ENCODE measurements around the gene EFEMP2.
"Not testable (repeated sequence)": the region's sequence is repeated elsewhere in the genome, so short reads cannot be mapped to it uniquely, and the experiment has no call there.

EFEMP2 gene

DNA sequence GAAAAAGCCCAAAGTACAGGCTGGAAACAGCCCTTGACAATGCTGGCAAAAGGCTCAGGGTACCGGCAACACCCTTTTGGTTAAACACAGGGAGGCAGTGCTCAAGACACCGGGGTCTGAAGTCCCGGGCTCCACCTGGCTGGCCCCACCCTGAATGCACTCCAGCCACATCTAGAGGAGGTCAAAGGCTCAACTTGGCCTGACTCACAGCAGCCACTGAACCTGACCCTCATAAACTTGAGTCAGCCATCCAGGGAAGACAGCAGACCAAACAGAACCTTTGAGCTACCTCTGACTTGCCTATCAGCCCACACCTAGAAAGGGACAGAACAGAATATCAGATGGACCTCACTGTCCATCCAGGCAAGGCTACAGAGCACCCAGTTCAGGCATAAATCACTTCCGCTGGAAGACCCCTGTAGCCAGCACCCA, 18.4 kb downstream of the EFEMP2 start:
- DNase-seq = no peak

DNA sequence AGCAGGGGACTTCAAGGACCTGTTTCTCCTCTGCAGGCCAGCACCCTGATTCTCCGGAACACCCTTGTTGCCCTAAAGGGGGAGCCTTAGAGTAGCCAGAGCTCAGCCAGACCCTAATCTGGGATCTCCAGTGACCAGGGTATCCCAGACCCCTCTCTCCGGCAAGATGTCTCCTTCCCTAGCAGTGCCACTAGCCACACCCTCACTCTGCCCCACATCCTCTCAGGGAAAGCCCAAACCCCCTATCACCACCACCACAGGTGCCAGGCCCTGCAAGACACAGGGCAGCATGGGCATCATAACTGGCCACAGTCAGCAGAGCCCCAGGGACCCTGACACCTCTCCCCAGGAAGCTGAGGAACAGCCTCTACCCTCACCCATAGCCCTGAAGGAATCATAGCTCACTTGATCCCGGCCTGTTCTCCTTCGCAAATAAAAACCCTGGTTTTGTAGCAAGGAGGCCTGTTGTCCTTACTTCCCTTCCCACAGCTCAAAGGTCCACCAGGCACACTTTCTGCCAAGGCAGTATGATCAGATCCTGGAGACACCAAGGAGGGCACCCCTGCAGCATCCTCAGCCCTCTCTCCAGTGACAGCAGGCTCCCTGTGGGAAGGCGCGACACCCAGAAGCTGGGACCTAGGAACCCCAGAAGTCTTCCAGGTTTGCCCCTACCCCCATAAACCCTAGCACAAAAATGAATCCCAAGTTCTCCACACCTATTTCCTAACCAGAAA, 19.2 kb downstream of the EFEMP2 start:
- no peak for DNase-seq

DNA sequence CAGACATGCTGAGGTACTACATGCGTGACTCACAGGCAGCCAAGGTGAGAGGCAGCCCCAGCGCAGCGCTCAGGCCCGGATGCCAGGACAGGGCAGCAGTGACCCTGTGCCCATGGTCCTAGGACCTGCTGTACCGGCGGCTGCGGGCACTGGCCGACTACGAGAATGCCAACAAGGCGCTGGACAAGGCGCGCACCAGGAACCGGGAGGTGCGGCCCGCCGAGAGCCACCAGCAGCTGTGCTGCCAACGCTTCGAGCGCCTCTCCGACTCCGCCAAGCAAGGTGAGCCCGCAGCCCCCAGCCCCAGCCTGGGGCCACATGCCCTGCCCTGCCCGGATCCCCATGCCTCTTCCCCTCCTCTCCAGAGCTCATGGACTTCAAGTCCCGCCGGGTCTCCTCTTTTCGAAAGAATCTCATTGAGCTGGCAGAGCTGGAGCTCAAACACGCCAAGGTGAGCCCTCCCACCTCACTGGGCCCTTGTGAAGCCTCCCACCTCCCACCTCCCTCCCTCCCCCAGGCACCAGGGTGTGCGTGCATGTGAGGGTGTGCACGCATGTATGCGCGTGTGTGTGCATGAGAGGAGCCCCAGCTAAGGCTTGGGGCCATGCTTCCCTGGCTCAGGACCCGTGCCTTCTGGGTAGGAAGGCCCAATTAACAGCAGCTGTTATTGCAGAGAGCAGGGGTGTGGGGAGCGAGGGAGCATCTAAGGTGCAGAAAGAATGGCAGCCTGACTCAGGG, 19.9 kb downstream of the EFEMP2 start:
- DNase-seq = no peak

DNA sequence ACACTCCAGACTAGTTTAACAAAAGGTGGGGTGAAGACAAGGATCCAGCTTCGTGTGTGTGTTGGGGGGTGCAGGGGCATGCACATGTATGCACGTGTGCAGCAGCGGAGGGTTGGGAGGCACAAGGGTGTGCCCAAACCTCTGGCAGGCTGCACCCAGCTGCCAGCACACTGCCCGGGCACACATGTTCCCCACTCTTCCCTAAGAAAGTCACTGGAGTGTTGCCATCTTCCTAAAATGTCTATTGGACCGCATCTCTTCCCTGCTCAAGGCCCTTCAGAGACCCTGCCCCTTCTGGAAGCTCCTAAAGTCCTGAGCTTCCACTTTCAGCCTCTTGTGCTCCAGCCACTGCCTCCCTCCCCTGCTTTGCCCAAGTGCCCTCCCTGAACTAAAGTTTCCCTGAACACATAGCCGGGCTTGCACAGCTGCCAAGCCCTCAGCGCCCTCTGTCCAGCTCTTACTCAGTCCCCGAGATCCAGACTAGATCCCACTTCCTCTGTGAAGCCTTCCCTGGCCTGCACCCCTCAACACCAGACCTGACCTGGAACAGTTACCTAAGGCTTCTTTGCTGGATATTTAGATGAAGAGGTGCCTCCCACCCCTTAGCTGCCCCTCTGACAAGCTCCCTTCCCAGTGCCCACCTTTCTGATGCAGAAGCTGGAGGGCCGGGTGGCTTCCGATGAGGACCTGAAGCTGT, 20.6 kb downstream of the EFEMP2 start:
- DNase-seq = no peak

DNA sequence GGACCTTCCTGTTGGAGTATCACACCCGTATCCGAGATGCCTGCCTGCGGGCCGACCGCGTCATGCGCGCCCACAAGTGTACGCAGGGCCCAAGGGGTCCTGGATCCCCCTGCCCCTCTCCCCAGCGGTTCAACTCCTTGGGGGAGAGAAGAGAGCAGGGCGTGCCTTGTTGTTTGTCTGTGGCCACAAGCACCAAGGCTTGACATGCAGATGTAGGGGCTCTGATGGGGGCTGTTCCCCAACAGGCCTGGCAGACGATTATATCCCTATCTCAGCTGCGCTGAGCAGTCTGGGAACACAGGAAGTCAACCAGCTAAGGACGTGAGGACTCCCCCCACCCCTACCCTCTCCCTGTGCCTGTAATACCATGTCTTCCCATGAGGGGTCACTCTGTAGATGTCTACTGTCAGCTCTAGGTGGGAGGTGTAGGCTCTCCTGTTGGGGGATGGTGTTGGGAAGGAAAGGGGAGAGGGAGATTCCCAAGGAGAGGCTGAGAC, 21.5 kb downstream of the EFEMP2 start:
- DNase-seq = peak; percentile 31

DNA sequence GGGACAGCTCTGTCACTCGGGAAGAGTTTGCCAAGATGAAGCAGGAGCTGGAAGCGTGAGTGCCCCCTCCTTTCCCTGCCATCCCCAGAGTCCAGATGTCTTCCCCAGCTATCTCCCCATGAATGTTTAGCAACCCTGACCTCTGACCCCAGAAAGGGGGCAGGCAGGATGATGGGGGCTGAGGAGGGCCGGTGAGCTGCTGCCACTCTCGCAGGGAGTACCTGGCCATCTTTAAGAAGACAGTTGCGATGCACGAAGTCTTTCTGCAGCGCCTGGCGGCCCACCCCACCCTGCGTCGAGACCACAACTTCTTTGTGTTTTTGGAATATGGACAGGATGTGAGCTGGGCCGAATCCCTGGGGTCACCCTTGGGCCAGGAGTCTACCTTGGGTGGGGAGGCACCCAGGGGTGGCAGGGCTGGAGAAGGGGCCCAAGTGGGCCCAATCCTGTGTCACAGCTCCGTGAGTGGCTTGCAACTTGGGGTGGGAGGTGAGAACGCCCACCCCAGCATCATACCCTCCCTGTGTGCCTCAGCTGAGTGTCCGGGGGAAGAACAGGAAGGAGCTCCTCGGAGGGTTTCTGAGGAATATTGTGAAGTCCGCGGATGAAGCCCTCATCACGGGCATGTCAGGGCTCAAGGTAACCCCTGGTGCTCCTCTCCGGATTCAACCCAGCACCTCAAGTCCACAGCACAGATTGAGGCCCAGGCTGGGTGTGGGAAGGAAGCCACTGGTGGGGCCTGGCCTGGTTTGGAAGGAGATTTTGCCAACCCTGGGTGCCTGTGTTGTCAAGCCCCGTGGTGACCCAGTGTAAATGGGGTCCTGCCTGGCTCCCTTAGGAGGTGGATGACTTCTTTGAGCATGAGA, 22.1 kb downstream of the EFEMP2 start:
- DNase-seq = no peak

DNA sequence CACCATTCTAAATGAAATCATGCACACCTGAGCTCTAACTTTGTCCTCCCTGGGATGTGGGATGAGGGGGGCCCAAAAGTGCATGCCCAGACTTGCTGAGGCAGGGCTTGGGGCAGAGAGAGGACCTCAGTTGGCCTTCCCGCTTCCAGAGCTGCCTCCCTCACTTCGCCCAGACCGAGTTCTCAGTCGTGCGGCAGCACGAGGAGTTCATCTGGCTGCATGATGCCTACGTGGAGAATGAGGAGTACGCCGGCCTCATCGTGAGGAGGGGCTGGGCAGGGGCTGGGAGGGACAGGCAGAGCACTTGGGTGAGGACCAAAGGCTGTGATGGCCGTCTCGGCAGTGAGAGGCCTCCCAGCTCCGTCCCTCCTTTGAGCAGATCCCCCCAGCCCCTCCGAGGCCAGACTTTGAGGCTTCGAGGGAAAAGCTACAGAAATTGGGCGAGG, 22.8 kb downstream of the EFEMP2 start:
- no peak for DNase-seq

DNA sequence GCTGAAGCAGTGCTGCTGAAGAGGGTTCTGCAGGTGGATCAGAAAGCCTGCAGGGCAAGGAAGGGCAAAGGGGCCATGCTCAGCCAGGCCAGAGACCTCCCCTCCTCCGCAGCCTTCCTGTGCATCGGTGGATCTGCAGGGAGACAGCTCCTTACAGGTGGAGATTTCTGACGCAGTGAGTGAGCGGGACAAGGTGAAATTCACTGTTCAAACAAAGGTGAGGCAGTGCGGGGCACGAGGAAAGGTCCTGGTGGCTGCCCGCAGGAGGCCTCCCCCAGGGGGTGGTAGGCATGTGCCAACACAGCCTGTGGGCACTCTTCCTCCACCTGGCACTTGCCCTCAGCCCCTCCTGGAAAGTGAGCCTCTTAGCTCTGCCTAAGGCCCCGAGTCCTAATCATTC, 23.2 kb downstream of the EFEMP2 start:
- DNase-seq = no peak

DNA sequence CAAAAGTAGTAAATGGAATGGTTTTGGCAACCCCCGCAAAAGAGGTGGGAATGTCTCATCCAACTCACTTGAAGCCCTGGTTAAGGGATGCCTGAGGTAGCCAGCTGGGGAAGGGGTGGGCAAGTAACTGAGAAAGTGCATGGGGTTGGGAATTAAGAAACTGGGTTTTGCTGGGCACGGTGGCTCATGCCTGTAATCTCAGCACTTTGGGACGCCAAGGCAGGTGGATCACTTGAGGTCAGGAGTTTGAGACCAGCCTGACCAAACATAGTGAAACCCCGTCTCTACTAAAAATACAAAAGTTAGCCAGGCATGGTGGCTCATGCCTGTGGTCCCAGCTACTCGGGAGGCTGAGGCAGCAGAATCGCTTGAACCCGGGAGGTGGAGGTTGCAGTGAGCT, 23.9 kb downstream of the EFEMP2 start:
- not testable (repeated sequence) for DNase-seq

DNA sequence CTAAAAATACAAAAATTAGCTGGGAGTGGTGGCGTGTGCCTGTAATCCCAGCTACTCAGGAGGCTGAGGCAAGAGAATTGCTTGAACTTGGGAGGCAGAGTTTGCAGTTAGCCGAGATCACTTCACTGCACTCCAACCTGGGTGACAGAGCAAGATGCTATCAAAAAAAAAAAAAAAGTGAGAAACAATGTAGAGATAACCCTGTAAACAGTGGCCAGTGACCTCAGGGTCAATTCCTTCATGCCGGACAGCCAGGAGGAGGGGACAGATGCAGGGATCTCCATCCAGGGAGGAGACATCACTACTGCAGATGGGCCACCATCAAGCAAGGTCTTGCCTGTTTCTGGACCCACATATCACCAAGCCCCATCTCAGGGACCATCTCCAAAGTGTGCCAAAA, 24.9 kb downstream of the EFEMP2 start:
- no peak for DNase-seq

DNA sequence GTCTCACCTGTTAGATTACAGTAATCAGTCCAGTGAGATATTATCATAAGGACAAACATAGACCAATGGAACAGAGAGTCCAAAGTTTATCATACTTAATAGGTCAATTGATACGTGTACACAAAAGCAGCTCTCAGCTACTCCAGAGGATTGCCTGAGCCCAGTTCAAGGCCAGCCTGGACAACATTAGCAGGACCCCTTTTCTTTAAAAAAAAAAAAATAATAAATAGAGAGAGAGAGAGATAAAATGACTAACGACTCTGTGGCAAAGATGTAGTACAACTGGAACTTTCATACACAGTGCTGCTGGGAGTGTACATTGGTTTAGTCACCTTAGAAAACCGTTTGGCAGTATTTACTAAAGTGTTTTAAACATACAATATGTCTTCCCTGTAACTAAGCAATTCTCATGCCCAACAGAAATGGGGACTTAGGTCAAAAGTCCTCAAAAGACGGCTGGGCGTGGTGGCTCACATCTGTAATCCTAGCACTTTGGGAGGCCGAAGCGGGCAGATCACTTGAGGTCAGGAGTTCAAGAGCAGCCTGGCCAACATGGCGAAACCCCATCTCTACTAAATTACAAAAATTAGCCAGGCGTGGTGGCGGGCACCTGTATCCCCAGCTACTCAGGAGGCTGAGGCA, 28.2 kb downstream of the EFEMP2 start:
- DNase-seq = no peak

DNA sequence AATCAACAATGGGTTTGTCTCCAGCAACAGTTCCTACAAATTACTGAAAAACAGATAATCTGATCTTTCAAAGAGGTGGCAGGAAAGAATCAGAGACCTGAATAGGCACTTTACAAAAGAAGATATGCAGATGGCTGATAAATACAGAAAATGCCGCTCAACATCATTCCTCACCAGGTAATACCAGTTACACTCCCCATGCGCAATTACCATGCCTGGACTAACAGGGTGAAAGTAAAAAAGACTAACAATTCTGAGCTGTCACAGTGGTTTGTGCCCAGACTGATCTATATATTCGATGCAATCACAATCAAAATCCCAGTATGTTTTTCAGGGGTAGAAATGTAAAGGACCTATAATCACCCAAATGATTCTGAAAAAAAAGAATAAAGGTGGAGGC, 28.8 kb downstream of the EFEMP2 start:
- DNase-seq = no peak

DNA sequence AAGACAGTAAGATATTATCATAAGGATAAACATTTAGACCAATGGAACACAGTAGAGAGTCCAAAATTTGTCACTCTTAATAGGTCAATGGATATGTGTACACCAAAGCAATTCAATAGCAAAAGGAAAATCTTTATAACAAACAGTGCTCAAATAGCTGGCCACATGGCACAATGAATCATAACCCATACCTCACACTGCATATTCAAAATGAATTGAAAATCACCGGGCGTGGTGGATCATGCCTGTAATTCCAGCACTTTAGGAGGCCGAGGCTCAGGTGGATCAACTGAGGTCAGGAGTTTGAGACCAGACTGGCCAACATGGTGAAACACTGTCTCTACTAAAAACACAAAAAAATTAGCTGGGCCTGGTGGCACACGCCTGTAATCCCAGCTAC, 30.5 kb downstream of the EFEMP2 start:
- no peak for DNase-seq

DNA sequence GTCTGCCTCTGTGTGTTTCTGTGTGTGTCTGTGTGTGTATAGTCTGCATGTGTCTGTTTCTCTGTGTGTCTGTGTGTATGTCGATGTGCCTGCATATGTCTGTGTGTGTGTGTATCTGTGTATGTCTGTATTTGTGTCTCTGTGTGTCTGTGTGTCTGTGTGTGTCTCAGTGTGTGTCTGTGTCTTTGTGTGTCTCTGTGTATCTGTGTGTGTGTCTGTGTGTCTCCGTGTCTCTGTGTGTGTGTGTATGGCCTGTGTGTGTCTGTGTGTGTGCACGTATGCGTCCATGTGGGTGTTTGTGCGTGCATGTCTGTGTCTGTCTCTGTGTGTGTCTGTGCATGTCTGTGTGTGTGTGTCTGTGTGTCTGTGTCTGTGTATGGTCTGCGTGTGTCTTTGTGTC, 38.4 kb downstream of the EFEMP2 start:
- no peak for DNase-seq

DNA sequence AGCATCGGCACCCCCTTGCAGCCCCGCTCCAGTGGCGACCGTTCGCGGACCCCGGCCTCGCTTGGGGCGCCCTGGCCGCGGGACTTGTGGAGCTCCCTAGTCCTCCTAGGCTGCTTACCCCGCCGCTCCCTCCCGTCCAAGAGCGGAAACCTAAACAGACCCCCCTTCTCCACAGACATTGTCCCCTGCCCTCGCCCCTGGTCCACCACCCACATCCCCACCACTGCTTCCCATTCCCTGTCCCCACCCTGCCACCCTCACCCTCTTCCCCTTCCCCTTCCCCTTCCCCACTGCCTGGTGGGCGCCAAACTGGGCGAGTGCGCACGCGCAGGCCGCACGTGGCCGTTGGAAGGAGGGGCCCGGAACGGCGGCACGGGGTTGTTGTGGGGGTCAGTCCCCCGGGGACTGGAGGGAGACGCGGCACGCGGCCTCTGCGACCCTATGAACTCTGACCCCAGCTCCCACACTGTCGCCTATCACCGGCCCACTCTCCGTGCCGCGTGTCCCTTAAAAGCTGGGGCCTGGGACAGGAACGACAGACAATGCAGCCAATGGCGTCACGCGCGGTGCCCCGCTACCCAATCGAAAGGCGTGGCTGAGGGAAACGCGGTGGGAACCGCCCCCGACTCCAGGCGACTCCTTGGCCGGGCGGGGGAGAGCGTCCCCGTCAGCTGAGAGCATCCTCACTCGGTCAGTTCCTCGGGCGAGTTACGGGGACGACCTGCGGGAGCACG, 39.1 kb downstream of the EFEMP2 start, which contains the start of gene SNX32:
SNX32 (plus strand) TSS at position 667 of the 734 bp plus-strand sequence. CDS start 103 bp downstream, outside the sequence.
- peak; percentile 97 for DNase-seq

DNA sequence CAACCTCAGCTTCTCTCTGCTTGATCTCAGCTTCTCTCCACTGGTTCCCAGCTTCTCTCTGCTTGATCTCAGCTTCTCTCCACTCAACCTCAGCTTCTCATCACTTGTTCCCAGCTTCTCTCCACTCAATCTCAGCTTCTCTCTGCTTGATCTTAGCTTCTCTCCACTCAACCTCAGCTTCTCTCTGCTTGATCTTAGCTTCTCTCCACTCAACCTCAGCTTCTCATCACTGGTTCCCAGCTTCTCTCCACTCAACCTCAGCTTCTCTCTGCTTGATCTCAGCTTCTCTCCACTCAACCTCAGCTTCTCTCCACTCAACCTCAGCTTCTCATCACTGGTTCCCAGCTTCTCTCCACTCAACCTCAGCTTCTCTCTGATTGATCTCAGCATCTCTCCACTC, 40.4 kb downstream of the EFEMP2 start:
- not testable (repeated sequence) for DNase-seq

DNA sequence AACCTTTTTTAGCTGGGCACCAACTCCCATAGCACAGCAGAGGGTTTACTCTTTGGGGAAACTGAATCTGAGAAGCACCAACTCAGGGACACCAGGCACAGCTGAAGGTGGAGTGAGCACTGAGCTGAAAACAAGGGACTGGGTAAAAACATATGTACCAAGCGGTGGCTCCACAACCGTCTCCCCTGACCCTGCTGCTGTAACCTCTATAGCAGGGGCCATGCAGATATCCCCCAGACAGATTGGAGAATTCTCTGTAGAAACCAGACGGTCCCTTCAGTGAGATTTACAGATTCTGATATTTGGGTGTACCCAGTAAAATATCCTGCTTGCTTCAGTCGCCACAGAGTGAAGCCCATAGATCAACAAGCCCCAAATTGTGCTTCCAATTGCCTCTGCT, 43.1 kb downstream of the EFEMP2 start:
- DNase-seq = no peak

DNA sequence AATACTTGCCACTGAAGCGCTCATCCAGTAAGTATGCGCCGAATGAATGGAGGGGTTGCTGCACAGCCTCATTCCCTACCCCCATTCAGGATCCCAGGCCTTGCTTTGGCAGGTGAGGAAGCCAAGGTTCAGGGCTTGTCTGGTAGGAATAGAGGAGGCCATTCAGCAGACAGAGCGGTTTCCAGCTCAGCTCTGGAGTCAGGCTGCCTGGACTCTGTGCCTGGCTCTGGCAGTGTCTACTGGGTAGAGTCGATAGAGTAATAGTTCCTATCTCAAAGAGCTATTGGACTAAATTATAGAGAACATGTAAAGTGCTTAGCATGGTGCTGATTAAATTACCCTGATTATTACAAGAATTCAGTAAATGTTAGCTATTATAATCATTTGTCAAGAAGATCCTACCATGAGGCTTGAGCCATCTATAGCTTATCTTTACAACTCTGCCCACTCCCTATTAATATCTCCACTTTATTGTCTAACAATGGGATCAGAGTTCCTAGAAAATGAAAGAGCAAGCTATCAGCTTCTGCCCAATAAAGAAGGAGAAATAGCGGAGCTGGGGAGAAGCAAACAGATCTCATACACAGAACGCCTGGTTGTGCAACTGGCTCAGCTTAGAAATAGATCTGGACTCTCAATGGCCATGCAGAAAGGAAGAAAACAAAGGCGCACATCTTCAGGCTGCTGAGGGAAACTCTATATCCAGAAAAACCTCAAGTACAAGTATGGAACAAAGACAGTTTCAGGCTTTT, 45.4 kb downstream of the EFEMP2 start:
- no peak for DNase-seq

DNA sequence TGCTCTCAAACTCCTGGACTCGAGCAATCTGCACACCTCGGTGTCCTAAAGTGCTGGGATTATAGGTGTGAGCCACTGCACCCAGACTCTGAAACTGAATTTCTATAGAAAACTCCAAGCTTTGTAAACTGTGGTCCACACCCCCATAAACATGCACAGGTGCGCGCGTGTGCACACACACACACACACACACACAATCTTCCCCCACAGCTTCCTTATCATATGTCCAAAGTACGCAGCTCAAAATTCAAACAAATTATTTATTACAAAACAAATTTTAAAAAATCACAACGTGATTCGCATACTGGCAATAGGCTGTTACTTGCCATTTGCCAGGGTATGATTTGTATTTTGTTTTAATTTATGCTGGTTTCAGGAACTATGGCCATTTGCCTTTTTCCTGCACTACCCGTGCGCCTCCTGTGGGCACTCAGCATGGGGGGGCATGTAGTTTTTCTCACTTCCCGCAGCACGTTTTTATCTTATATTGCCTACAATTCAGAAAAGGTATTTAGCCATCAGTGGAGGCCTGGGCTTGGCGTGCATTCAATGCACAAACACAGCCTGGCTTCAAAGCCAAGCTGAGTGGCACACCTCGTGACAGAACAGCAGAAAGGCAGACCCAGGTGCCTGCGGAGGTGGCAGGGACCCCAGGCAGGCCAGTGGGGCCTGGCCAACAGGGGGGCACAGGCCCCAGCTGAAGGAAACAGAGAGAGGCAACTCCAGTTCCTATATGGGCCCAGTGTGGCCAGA, 49.6 kb downstream of the EFEMP2 start:
- peak; percentile 15 for DNase-seq

DNA sequence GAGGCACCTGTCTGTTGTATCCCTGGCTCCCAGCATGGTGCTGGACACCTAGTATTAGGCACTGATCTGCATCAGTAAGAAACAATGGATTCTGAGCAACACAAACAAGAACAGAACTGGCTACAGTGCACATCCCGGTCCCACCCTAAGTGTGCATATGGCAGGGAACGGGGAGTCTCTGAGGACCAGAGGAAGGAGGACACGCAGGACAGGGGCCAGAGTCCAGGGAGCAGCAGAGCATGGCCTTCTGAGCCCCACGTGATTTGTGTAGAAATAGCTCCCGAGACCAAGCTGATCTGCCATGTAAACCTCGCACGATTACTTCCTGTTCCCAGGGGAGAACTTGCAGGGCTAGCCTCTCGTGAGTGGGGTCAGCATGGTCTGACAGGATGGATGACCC, 51.5 kb downstream of the EFEMP2 start:
- DNase-seq = peak; percentile 95

Data from NCI-H69 (cell line).